CD4-positive, CD25-positive, alpha-beta regulatory T cell (primary cell): ENCODE results near the gene ZDHHC8. TPM values are rescaled to one million over a fixed set of nuclear protein-coding genes. Genes with fewer than 3 reads are reported as not detected.

Source experiments
- ATAC-seq, 2 donors: fragments of 150-1000 bp; cut with Tn5 transposase; one replicate each; pipeline ENCODE4 v1.10.0; 2021; ENCODE audit warnings: low read depth in 2 of 2, moderate number of reproducible peaks in 2 of 2, moderate library complexity in 1 of 2
- DNase-seq, 3 donors: peaks; one replicate each; pipeline versions ENCODE4 v3.0.0 to v3.0.0-alpha.2; 2012 to 2022; ENCODE audit warnings: mixed read lengths in 1 of 3
- H3K27ac ChIP-seq: one replicate; pipeline ENCODE4 v1.7.0; 2013; ENCODE audit warnings: mild to moderate bottlenecking, low read length; ENCODE audit not compliant: insufficient read depth, poor library complexity, severe bottlenecking
- H3K27me3 ChIP-seq: one replicate; pipeline ENCODE4 v1.7.0; 2013; ENCODE audit warnings: low read length; ENCODE audit not compliant: control insufficient read depth, insufficient read depth
- H3K36me3 ChIP-seq: one replicate; pipeline ENCODE4 v1.7.0; 2013; ENCODE audit warnings: mild to moderate bottlenecking, low read length, moderate library complexity; ENCODE audit not compliant: control insufficient read depth, insufficient read depth
- H3K4me1 ChIP-seq: 2 replicates; pipeline ENCODE4 v1.7.0; 2013; ENCODE audit warnings: mild to moderate bottlenecking, low read length; ENCODE audit not compliant: insufficient read depth, control insufficient read depth, poor library complexity, severe bottlenecking
- H3K4me3 ChIP-seq: one replicate; pipeline ENCODE4 v1.7.0; 2013; ENCODE audit warnings: low read depth, mild to moderate bottlenecking, low read length, moderate library complexity
- H3K9me3 ChIP-seq, 2 experiments: 1 replicate in 1 of 2; 2 replicates in 1 of 2; pipeline ENCODE4 v1.7.0; 2013; ENCODE audit warnings: low read length in 2 of 2, mild to moderate bottlenecking in 1 of 2, moderate library complexity in 1 of 2; ENCODE audit not compliant: control insufficient read depth in 2 of 2
- H3K27ac Mint-ChIP-seq, 3 donors: one replicate each; pipeline ENCODE4 v1.8.0; 2020 to 2022; ENCODE audit warnings: mild to moderate bottlenecking in 3 of 3, mixed read lengths in 3 of 3, moderate library complexity in 2 of 3
- H3K27me3 Mint-ChIP-seq: one replicate; pipeline ENCODE4 v1.8.0; 2022; ENCODE audit warnings: mild to moderate bottlenecking, mixed read lengths
- H3K36me3 Mint-ChIP-seq: one replicate; pipeline ENCODE4 v1.8.0; 2020; ENCODE audit warnings: mixed read lengths
- H3K4me1 Mint-ChIP-seq, 4 donors: one replicate each; pipeline ENCODE4 v1.8.0; 2020 to 2022; ENCODE audit warnings: mixed read lengths in 4 of 4, mild to moderate bottlenecking in 1 of 4
- H3K4me3 Mint-ChIP-seq, 4 donors: one replicate each; pipeline ENCODE4 v1.8.0; 2020 to 2022; ENCODE audit warnings: mild to moderate bottlenecking in 4 of 4, mixed read lengths in 4 of 4, moderate library complexity in 3 of 4
- H3K9me3 Mint-ChIP-seq, 7 donors: one replicate each; pipeline ENCODE4 v1.8.0; 2020 to 2022; ENCODE audit warnings: mixed read lengths in 7 of 7, mild to moderate bottlenecking in 3 of 7, moderate library complexity in 2 of 7
- polyA plus RNA-seq, 4 donors: library from polyadenylated mRNA; unstranded; fragments of 300-500 nt; fragmentation: Illumina TruSeq; gene quantifications; one replicate each; pipeline ENCODE4 v1.2.3, GENCODE V29; 2021
- total RNA-seq: library from RNA; stranded (reverse); gene quantifications from one replicate; pipeline ENCODE4 v1.2.3, GENCODE V29; 2022

The ZDHHC8 gene
- total and polyA plus RNA-seq, 5 donors from 2014 or later = 1.2 to 76.7 (median 1.9) TPM

GRCh38 chr22:20137113-20137512, 5.5 kb downstream of the ZDHHC8 start:
- Histone ChIP-seq H3K36me3 (no peaks in the 10 kb centered on the region), H3K27me3 (no peaks in the 10 kb centered on the region), H3K9me3 (no peaks in the 10 kb centered on the region), H3K4me1 (peaks cover 24% of the 10 kb centered on the region), H3K27ac (no peak overlapping the region), H3K4me3 (no peak overlapping the region)
- DNase-seq (no peak), ATAC-seq (no peak)
- peaks cover 0 to 53% (median 16%) of the 10 kb centered on the region in 4 donors for H3K4me1 Mint-ChIP-seq
- H3K27me3 Mint-ChIP-seq = no peaks in the 10 kb centered on the region
- no peak overlapping the region for H3K27ac Mint-ChIP-seq
- no peaks in the 10 kb centered on the region for H3K9me3 Mint-ChIP-seq
- peak overlapping the region in 1 of 4 donors; percentile 19 for H3K4me3 Mint-ChIP-seq
- H3K36me3 Mint-ChIP-seq = no peaks in the 10 kb centered on the region

DNA sequence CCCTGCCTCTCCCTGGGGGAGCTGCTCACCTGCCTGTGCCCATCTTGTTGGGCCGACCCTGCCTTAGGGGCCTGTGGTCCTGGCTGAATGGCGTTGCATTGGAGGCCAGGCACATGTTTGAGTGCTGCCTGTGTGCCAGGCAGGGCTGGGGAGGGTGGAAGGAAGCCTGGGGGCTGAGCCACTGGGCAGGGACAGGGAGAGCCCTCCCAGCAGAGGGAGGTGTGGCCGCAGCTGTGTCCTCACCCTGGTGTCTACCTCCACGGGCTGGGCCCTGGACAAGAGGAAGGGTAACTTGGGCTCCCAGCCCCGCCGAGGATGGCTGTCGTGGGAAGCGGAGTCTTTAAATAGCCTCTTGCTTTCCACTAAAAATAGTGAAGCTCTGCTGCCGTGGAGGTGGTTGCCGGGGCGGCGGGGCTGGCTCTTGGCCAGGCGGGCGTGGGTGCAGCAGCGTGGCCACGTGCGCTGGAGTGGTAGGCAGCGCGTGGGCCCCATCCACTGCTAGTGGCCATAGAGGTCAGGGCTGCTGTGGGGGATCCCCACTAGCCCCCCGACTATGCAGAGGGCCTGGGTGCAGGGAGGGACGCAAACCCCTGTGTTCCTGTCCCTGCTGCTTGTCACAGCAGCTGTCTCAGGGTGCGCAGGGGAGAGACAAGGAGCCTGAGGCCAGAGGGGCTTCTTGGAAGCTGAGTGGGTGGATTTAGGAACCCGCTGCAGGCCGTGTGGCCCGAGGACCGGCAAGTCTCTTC, 6.2 kb downstream of the ZDHHC8 start:
- no peaks in the 10 kb centered on the region for H3K27me3 ChIP-seq
- H3K4me1 Mint-ChIP-seq = peaks cover 0 to 48% (median 15%) of the 10 kb centered on the region in 4 donors
- no peak overlapping the region for H3K4me3 ChIP-seq
- H3K27ac ChIP-seq = no peak overlapping the region
- no peaks in the 10 kb centered on the region for H3K36me3 ChIP-seq
- H3K27me3 Mint-ChIP-seq = no peaks in the 10 kb centered on the region
- peaks cover 17% of the 10 kb centered on the region for H3K4me1 ChIP-seq
- H3K27ac Mint-ChIP-seq = peak overlapping the region in 1 of 3 donors; percentile 55
- no peaks in the 10 kb centered on the region for H3K36me3 Mint-ChIP-seq
- H3K9me3 ChIP-seq = no peaks in the 10 kb centered on the region
- ATAC-seq (no peak), DNase-seq (no peak)
- H3K4me3 Mint-ChIP-seq = peak overlapping the region in 1 of 4 donors; percentile 19
- no peaks in the 10 kb centered on the region for H3K9me3 Mint-ChIP-seq

GRCh38 chr22:20138417-20138738, 6.8 kb downstream of the ZDHHC8 start:
- H3K27ac Mint-ChIP-seq = peak overlapping the region in 1 of 3 donors; percentile 36
- Histone ChIP-seq H3K9me3 (no peaks in the 10 kb centered on the region), H3K4me1 (peaks cover 13% of the 10 kb centered on the region), H3K27ac (no peak overlapping the region), H3K27me3 (no peaks in the 10 kb centered on the region), H3K36me3 (no peaks in the 10 kb centered on the region), H3K4me3 (no peak overlapping the region)
- DNase-seq (no peak), ATAC-seq (no peak)
- no peaks in the 10 kb centered on the region for H3K9me3 Mint-ChIP-seq
- H3K27me3 Mint-ChIP-seq = no peaks in the 10 kb centered on the region
- no peak overlapping the region for H3K4me3 Mint-ChIP-seq
- peaks cover 0 to 43% (median 13%) of the 10 kb centered on the region in 4 donors for H3K4me1 Mint-ChIP-seq
- H3K36me3 Mint-ChIP-seq = no peaks in the 10 kb centered on the region

DNA sequence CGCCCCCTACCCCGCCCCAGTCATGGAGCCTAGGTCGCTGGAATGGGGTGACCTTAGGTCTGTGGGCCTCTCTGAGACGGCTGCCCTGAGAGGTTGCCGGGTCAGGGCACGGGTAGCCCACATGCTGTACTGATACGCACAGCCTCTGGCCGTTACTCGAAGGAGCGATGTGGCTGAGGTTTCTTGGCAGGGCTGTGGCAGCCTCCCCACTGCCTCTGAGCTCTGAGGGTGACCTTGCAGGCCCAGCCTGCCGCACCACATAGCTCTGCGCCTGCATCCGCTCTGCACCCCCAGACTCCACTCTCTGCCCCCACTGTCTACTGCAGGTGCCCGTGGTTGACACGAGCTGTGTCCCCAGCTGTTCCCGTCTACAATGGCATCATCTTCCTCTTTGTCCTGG, 7.3 kb downstream of the ZDHHC8 start:
- no peaks in the 10 kb centered on the region for H3K27me3 ChIP-seq
- no peaks in the 10 kb centered on the region for H3K9me3 ChIP-seq
- H3K36me3 Mint-ChIP-seq = no peaks in the 10 kb centered on the region
- peaks cover 0 to 39% (median 10%) of the 10 kb centered on the region in 4 donors for H3K4me1 Mint-ChIP-seq
- H3K9me3 Mint-ChIP-seq = no peaks in the 10 kb centered on the region
- no peak overlapping the region for H3K4me3 ChIP-seq
- no peak overlapping the region for H3K27ac ChIP-seq
- no peak overlapping the region for H3K27ac Mint-ChIP-seq
- peaks cover 9% of the 10 kb centered on the region for H3K4me1 ChIP-seq
- no peak for ATAC-seq
- no peak overlapping the region for H3K4me3 Mint-ChIP-seq
- no peak for DNase-seq
- no peaks in the 10 kb centered on the region for H3K36me3 ChIP-seq
- H3K27me3 Mint-ChIP-seq = no peaks in the 10 kb centered on the region

- Mint-ChIP-seq H3K4me3 (no peak overlapping the region), H3K36me3 (no peaks in the 10 kb centered on the region), H3K4me1 (peaks cover 0 to 32% (median 7%) of the 10 kb centered on the region in 4 donors), H3K27ac (no peak overlapping the region), H3K27me3 (no peaks in the 10 kb centered on the region), H3K9me3 (no peaks in the 10 kb centered on the region)
- Histone ChIP-seq H3K4me1 (peaks cover 9% of the 10 kb centered on the region), H3K27ac (no peak overlapping the region), H3K36me3 (no peaks in the 10 kb centered on the region), H3K9me3 (no peaks in the 10 kb centered on the region), H3K4me3 (no peak overlapping the region), H3K27me3 (no peaks in the 10 kb centered on the region)
- ATAC-seq (no peak), DNase-seq (no peak)
Observed at GRCh38 chr22:20139391-20140106, 7.9 kb downstream of the ZDHHC8 start.

GRCh38 chr22:20140107-20140445, 8.5 kb downstream of the ZDHHC8 start:
- ATAC-seq (no peak), DNase-seq (no peak)
- H3K9me3 Mint-ChIP-seq = no peaks in the 10 kb centered on the region
- no peak overlapping the region for H3K27ac ChIP-seq
- peaks cover 0 to 29% (median 6%) of the 10 kb centered on the region in 4 donors for H3K4me1 Mint-ChIP-seq
- H3K27me3 ChIP-seq = no peaks in the 10 kb centered on the region
- H3K36me3 Mint-ChIP-seq = no peaks in the 10 kb centered on the region
- no peak overlapping the region for H3K27ac Mint-ChIP-seq
- peaks cover 9% of the 10 kb centered on the region for H3K4me1 ChIP-seq
- H3K4me3 Mint-ChIP-seq = no peak overlapping the region
- no peak overlapping the region for H3K4me3 ChIP-seq
- H3K9me3 ChIP-seq = no peaks in the 10 kb centered on the region
- no peaks in the 10 kb centered on the region for H3K27me3 Mint-ChIP-seq
- H3K36me3 ChIP-seq = no peaks in the 10 kb centered on the region

- peaks cover 8% of the 10 kb centered on the region for H3K4me1 ChIP-seq
- Mint-ChIP-seq H3K4me3 (no peak overlapping the region), H3K36me3 (no peaks in the 10 kb centered on the region), H3K27me3 (no peaks in the 10 kb centered on the region), H3K9me3 (no peaks in the 10 kb centered on the region), H3K27ac (no peak overlapping the region), H3K4me1 (peaks cover 0 to 25% (median 6%) of the 10 kb centered on the region in 4 donors)
- H3K27me3 ChIP-seq = no peaks in the 10 kb centered on the region
- H3K4me3 ChIP-seq = no peak overlapping the region
- H3K36me3 ChIP-seq = no peaks in the 10 kb centered on the region
- DNase-seq = no peak
- no peaks in the 10 kb centered on the region for H3K9me3 ChIP-seq
- no peak overlapping the region for H3K27ac ChIP-seq
- ATAC-seq = no peak
Observed at GRCh38 chr22:20140521-20140964, 8.9 kb downstream of the ZDHHC8 start.
